Sciatic nerve (tissue), 2 donors: ENCODE results near the gene TBC1D1. TPM values are rescaled to one million over a fixed set of nuclear protein-coding genes. Genes with fewer than 3 reads are reported as not detected.

Experiments
- ATAC-seq: fragments of 200-7000 bp; cut with Tn5 transposase; one replicate; pipeline ENCODE4 v1.9.1; 2020; ENCODE audit warnings: mild to moderate bottlenecking, moderate library complexity
- DNase-seq: peaks from one replicate; pipeline ENCODE4 v3.0.0-alpha.2; 2020; ENCODE audit warnings: low spot score
- intact Hi-C: fragments of 100-400 bp; cut with DNase I; formaldehyde crosslinking; loops from one replicate; pipeline ENCODE4 v1.14.2; 2022
- total RNA-seq: library from RNA; stranded (reverse); fragmentation: NEBNext Ultra II Directional; extraction: Animal tissue kit (Norgen Biotek cat#: 25700); gene quantifications from one replicate; pipeline ENCODE4 v1.2.1, GENCODE V29; 2021
- donor health status: DM: no; HTN: no; CAD: no.
- donor health status: DM: no; HTN: no; CAD: no.

The TBC1D1 gene
- total RNA-seq, 1 donor from 2014 or later, result 48.0 TPM

DNA sequence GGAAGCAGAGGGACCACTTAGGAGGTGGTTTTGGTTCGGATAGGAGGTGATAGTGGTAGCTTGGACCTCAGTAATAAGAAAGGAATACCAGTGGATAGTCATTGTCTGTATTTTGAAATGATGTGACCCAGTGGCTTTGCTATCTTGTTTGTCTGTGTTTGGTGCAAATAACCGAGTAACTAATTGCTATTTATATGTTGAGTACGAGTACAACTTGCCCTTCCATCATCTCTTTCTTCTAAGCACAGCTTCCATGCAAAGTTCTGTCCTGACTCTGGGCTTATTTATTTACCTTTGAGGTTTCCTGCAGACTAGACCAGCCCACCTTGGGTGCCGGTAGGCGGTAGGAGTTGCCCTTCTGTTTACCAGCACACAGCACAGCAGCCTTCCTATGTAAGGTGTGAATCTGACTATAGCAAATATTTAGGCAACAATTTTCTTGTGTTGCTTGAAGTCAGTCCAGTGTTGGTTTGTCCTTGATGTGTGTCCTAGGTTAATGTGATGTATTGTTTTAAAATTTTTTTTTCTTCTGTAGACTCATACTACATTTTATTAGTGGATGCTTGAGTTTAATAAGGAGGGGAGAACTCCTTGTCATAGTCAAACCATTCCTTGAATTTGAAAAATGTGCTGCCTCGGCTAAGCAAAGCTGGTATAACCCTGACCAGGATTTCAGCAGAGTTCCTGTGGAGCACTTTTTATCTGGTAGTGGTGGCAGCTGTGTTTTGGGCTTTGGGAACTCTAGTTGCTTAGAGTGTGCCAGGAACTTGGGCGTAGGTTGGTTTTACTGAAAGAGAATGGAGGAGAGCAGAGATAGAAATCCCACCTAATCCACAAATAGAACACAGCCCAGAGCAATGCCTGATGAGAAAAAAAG is 91.2 kb downstream of the TBC1D1 start:
- DNase-seq (no peak), ATAC-seq (no peak)
- intact Hi-C loops, result no loop called here

- intact Hi-C loops, result no loop called here
- ATAC-seq, result no peak
- no peak for DNase-seq
Measured at GRCh38 chr4:37982736-37983135, 91.9 kb downstream of the TBC1D1 start.

DNA sequence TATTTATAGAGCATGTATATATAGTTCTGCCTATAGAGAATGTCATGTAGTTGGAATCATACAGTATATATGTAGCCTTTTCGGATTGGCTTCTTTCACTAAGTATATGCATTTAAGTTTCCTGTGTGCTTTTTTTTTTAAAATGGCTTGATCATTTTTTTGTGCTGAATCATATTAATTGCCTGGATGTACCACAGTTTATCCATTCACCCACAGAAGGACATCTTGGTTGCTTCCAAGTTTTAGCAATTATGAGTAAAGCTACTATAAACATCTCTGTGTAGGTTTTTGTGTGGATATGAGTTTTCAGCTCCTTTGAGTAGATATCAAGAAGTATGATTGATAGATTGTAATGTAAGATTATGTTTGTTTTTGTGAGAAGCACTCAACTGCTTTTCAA is 93.1 kb downstream of the TBC1D1 start:
- DNase-seq (no peak), ATAC-seq (no peak)
- intact Hi-C loops, result no loop called here

GRCh38 chr4:37985730-37986275 is 94.9 kb downstream of the TBC1D1 start:
- DNase-seq (no peak), ATAC-seq (no peak)
- intact Hi-C loops, result no loop called here

DNA sequence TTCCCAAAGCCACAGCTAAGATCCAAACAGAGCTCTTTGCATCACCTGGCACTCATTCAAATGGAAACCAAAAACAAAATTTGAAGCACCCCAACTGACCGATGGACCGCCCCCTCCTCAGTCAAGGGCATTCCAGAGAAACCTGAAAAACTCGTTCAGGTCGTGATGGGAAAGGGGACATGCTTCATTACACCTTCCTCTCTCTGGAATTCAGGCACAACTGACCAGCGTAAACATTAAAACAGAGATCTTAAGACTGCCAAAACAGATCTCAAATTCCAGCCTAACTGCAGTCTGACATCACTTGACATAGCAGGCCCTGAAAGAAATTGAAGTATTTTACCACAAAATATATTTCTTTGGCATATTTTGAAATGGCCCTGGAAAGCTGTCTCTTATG is 97.8 kb downstream of the TBC1D1 start:
- intact Hi-C loops, result no loop called here
- DNase-seq (no peak), ATAC-seq (no peak)

DNA sequence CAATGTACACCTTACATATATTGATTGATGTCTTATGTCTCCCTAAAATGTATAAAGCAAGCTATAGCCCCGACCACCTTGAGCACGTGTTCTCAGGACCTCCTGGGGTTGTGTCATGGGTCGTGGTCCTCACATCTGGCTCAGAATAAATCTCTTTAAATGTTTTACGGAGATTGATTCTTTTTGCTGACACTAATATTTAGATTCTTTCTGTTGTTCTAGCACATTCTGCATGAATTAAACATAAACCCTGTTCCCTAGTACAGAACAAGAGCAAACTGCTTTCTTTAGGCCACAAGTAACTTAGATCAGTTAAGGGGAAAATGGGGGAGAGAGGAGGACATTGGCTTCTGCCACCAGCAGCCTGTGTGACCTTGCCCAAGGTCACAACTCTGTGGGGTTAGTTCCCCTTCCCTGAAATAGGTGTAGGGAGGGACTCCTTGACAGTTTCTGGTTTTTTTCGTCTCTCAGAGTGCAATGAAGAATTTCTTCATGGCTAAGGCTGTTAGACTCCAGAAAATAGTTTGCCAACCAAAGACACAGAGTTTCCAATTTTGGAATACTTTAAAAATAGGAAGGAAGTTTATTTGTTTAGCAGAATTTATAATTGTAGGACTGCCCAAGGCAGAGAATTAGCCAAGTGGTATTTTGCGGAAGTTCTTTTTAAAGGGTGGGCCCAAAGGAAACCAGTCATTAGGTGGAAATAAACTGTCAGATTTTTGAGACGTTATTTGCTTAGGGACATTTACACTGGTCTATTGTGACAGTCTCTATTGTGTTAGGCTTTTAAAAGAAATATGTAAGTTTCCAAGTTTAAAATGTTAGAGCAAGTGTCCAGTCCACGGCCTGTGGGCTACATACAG is 98.7 kb downstream of the TBC1D1 start:
- ATAC-seq, result peak; percentile 56
- intact Hi-C loops, result no loop called here
- DNase-seq, result no peak

DNA sequence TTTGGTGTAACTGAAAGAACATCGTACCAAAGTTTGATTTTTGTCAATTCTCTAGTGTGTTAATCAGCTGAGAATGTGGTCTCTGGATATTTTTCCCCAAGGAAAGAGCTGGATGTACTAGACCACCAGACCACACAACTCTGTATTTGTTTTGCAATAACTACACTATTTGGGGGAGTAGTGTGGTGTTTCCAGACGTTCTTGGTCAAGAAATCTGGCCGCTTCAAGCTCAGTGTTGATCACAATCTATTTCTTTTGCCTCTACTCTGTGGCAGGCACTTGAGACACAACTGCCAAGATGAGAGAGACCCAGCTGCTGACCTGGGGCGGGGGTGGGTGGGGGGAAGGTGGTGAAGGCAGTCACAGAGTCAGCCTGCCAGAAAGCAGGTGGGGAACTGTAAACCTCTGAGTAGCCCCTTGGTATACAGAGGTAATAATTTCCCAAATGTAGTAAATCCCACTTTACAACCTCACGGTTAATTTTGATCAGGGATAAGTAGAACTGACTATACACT is 99.9 kb downstream of the TBC1D1 start:
- ATAC-seq (no peak), DNase-seq (no peak)
- intact Hi-C loops, result no loop called here

GRCh38 chr4:37991623-37992410 is 100.9 kb downstream of the TBC1D1 start:
- DNase-seq (no peak), ATAC-seq (no peak)
- intact Hi-C loops, result no loop called here

DNA sequence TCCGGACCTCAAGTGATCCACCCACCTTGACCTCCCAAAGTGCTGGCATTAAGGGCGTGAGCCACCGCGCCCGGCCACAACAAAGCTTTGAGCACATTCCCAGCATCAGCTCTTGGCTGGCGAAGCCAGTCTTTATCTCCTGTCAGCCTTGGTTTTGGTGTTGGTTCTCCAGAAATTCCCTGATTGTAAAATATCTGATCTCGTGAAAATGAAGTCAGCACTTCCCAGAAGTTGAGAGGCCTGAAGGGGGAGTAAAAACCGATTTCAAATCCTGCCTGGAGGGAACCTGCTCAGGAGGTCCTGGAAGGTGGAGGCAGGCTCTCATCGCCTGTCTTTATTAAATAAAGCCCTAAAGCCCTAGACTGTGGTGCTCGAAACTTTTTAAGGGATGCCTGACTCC is 102.9 kb downstream of the TBC1D1 start:
- intact Hi-C loops, result no loop called here
- ATAC-seq (no peak), DNase-seq (no peak)

DNA sequence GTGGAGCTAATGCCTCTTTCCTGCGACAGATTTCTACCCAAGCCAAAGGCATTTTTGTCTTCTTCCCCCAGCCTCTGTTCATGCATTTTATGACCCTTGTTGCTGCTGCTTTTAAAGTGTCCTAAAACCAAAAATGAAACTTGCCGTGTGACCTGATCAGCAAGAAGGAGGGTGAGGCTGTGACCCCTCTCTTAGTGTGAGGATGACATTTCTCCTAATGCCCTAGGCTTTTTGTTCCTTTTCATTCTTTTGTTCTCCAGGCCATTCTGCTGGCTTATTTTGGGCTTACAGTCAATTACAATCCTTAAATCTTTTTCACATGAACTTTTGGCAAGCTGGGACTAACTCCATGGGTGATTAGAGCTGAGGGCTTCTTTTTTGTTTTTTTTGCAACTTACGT is 103.7 kb downstream of the TBC1D1 start:
- DNase-seq, result no peak
- intact Hi-C loops, result no loop called here
- ATAC-seq, result no peak

DNA sequence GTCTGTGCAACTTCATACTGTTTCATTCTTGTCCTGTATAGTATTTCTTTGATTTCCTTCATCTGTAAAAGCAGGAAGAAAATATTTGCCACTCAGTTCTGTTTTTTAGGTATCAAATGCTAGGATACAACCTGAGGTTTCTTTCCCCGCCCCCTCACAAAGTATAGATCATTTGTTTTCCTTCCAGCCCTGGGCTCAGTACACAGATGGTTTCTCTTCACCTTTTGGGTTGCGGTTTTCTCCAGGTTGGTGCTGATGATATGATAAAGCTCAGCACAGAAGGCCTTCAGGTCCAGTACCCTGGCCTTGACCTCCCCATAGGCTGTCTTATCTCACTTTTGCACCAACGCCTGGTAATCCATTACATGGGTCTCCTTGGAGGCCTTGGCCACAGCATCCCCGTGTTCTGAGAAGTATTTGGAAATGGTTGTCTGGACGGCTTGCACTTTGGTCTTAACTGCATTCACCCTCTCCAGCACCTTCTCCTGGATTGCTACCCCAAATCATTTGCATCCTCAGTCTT is 104.5 kb downstream of the TBC1D1 start:
- intact Hi-C loops, result no loop called here
- ATAC-seq (no peak), DNase-seq (no peak)

DNA sequence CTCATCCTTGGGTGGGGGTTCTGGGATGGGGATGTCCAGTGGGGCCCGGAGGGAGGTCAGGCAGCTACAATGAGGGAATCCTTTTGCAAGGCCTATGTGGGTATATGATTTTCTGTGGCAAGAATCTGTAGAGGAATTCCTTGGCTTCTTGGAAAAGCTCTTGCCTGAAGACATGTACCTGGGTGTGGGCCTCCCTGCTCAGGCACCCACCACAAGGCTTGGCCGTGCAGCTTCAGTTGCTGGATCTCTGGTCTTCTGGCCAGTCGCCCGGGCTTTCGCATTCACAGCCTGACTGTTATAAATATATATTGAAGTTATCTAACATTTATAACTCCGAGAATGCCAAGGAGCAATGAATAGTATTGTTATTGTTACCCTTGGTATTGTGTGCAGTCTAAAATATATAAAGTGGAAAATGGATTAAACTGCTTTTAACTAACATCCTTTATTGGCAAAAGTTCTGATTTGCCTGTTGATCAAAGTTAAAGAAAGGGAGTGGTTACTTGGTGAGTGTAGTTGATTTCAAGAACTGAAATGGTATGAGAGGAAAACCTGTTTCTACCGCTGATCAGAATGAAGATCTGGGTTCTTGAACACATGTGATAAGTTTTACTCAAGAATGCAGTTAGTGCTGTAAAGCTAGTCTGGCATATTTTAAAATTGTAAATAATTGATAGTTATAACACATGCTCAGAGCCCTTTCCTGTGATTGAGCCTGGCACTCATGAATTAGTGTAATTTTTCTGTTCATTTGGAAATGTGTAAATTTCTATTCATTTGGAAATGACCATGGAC is 105.3 kb downstream of the TBC1D1 start:
- intact Hi-C loops, result no loop called here
- DNase-seq, result no peak
- ATAC-seq, result no peak

DNA sequence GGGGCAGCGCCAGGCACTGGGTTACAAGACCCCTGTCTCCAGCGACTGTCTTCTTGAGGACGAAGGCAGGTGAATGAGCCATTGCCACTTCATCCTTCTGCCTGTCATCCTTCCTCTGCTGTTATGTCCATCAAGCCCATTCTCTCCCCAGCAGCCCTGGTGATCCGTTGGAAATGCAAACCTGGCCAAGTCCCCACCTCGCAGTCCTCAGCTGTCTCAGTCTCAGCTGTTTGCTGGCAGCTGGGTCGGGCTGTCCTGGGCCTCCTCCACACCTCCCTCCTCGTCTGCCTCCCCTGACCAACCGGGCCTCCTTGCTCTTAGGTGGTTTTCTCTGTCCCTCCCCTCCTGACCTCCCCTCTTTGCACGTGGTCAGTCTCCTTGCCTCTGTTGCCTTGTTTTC is 107.3 kb downstream of the TBC1D1 start:
- DNase-seq (no peak), ATAC-seq (no peak)
- intact Hi-C loops, result no loop called here

DNA sequence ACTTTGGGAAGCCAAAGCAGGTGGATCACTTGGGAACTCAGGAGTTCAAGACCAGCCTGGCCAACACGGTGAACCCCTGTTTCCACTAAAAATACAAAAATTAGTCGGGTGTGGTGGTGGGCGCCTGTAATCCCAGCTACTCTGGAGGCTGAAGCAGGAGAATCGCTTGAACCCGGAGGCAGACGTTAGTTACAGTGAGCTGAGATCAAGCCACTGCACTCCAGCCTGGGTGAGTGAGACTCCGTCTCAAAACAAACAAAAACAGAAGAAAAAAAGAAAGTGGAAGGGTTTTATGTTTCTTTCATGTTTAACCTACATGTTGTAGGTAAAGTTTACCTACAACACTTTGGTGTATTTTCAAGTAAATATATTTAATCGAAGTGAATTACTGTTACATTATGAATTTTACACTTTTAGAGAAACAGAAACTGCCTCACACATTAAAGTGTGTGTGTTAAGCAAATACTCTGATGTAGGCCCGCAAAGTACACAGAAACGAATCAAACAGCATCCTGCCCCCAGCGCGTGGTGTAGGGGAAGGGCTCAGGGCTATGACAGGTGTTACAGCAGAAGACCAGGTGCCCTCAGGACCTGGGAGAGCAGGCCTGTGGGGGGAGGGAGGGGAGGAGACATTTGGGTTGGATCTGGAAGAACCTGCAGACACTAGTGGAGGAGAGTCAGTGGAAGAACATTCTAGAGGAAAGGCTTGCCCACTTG is 108.3 kb downstream of the TBC1D1 start:
- ATAC-seq, result no peak
- no peak for DNase-seq
- intact Hi-C loops, result no loop called here

GRCh38 chr4:37999965-38000364 is 109.1 kb downstream of the TBC1D1 start:
- intact Hi-C loops, result no loop called here
- ATAC-seq (no peak), DNase-seq (no peak)

DNA sequence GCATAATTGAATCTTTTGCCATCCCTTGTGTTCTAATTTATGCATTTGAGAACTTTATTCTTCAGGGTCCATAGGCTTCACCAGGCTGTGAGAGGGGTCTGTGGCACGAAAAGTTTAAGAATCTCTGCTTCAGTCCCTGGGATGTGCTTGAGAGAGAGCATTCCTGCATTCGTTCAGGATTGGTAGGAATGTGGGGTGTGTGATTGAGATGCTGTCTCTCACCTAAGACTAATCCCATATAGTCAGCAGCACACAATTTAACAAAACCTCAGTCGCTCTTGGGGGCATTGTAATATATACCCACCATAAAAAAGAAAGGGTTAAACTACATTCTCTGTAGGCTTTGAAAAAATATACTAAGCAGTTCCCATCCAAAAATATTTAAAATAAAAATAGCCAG is 111.0 kb downstream of the TBC1D1 start:
- no peak for ATAC-seq
- intact Hi-C loops, result no loop called here
- no peak for DNase-seq

GRCh38 chr4:38002451-38003071 is 111.7 kb downstream of the TBC1D1 start:
- no peak for ATAC-seq
- intact Hi-C loops, result no loop called here

More at GRCh38 chr4:38002451-38003071, 111.7 kb downstream of the TBC1D1 start:
- DNase-seq, result no peak
